Spinal cord (tissue), 10 donors: Measurements from ENCODE around the gene KCNA10. TPM values are rescaled to one million over a fixed set of nuclear protein-coding genes. Genes with fewer than 3 reads are reported as not detected.

Experiments
- DNase-seq, 6 donors: peaks; one replicate each; pipeline versions ENCODE4 v3.0.0 to v3.0.0-alpha.2; 2013 to 2015; ENCODE audit warnings: low spot score in 6 of 6, low read depth in 4 of 6
- H3K27ac ChIP-seq: one replicate; pipeline ENCODE4 v1.5.1; 2013; ENCODE audit warnings: low read depth, low read length, control low read depth
- H3K27me3 ChIP-seq: one replicate; pipeline ENCODE4 v1.6.1; 2013; ENCODE audit warnings: low read length; ENCODE audit not compliant: control insufficient read depth, insufficient read depth
- H3K36me3 ChIP-seq: one replicate; pipeline ENCODE4 v1.6.1; 2013; ENCODE audit warnings: low read length; ENCODE audit not compliant: control insufficient read depth, insufficient read depth
- H3K4me1 ChIP-seq: one replicate; pipeline ENCODE4 v1.6.1; 2013; ENCODE audit warnings: low read length; ENCODE audit not compliant: control insufficient read depth, insufficient read depth
- H3K4me3 ChIP-seq: one replicate; pipeline ENCODE4 v1.5.1; 2013; ENCODE audit warnings: low read depth, low read length, control low read depth
- H3K9me3 ChIP-seq: one replicate; pipeline ENCODE4 v1.6.1; 2013; ENCODE audit warnings: low read length; ENCODE audit not compliant: control insufficient read depth, insufficient read depth
- WGBS: methylation state at CpG from one replicate; pipeline ENCODE4 v1.1.5; 2013; ENCODE audit warnings: missing lambda C conversion rate; ENCODE audit not compliant: insufficient coverage; 5-methylcytosine and 5-hydroxymethylcytosine counted together
- polyA plus RNA-seq, 2 donors: library from polyadenylated mRNA; unstranded; fragments of 120-200 nt; gene quantifications; one replicate each; pipeline ENCODE4 v1.2.1, GENCODE V29; 2013; ENCODE audit not compliant: insufficient read length in 2 of 2
- total RNA-seq, 2 donors: library from RNA; depleted of rRNA in 1 of 2; stranded (reverse); fragments of 120-200 nt in 1 of 2; fragments of >200 nt in 1 of 2; gene quantifications; one replicate each; pipeline versions ENCODE4 v1.2.3 to v1.2.4, GENCODE V29; 2013 to 2014
- donor health status: healthy.

The KCNA10 gene
- total and polyA plus RNA-seq, 4 donors = not detected

- 59% methylated on average over 2 of the region's 7 CpGs for WGBS
- H3K27me3 ChIP-seq = no peaks in the 10 kb centered on the region
- H3K9me3 ChIP-seq = no peaks in the 10 kb centered on the region
- H3K4me3 ChIP-seq = no peak overlapping the region
- no peaks in the 10 kb centered on the region for H3K36me3 ChIP-seq
- no peak overlapping the region for H3K27ac ChIP-seq
- peak in 2 of 6 donors; percentile 25 to 60 for DNase-seq
- peaks cover 18% of the 10 kb centered on the region for H3K4me1 ChIP-seq
Observed at GRCh38 chr1:110540891-110541685, 22.1 kb upstream of the KCNA10 start.

GRCh38 chr1:110538921-110539320, 19.9 kb upstream of the KCNA10 start:
- Histone ChIP-seq H3K4me1 (peaks cover 18% of the 10 kb centered on the region), H3K36me3 (no peaks in the 10 kb centered on the region), H3K9me3 (no peaks in the 10 kb centered on the region), H3K4me3 (no peak overlapping the region), H3K27me3 (peaks cover 3% of the 10 kb centered on the region), H3K27ac (no peak overlapping the region)
- WGBS = 38% methylated on average over 7 of the region's 8 CpGs
- peak in 2 of 6 donors; percentile 61 to 81 for DNase-seq

GRCh38 chr1:110538075-110538474, 19.1 kb upstream of the KCNA10 start:
- Histone ChIP-seq H3K4me3 (no peak overlapping the region), H3K27ac (no peak overlapping the region), H3K9me3 (no peaks in the 10 kb centered on the region), H3K4me1 (peaks cover 18% of the 10 kb centered on the region), H3K27me3 (peaks cover 3% of the 10 kb centered on the region), H3K36me3 (no peaks in the 10 kb centered on the region)
- 19% methylated on average over 16 of the region's 16 CpGs for WGBS
- DNase-seq = peak in 4 of 6 donors; percentile 42 to 95 (median 72)

- no peaks in the 10 kb centered on the region for H3K9me3 ChIP-seq
- no peaks in the 10 kb centered on the region for H3K36me3 ChIP-seq
- H3K4me1 ChIP-seq = peaks cover 18% of the 10 kb centered on the region
- no peak overlapping the region for H3K4me3 ChIP-seq
- WGBS = 86% methylated on average over 1 of the region's 3 CpGs
- H3K27me3 ChIP-seq = peaks cover 3% of the 10 kb centered on the region
- DNase-seq = no peak
- H3K27ac ChIP-seq = no peak overlapping the region
Observed at GRCh38 chr1:110535985-110536384, 17.0 kb upstream of the KCNA10 start.

- Histone ChIP-seq H3K36me3 (no peaks in the 10 kb centered on the region), H3K4me3 (no peak overlapping the region), H3K4me1 (peaks cover 12% of the 10 kb centered on the region), H3K27ac (no peak overlapping the region), H3K27me3 (peaks cover 3% of the 10 kb centered on the region), H3K9me3 (no peaks in the 10 kb centered on the region)
- no peak for DNase-seq
- WGBS = 73% methylated on average over 3 of the region's 3 CpGs
Observed at GRCh38 chr1:110533230-110533629, 14.3 kb upstream of the KCNA10 start.

DNA sequence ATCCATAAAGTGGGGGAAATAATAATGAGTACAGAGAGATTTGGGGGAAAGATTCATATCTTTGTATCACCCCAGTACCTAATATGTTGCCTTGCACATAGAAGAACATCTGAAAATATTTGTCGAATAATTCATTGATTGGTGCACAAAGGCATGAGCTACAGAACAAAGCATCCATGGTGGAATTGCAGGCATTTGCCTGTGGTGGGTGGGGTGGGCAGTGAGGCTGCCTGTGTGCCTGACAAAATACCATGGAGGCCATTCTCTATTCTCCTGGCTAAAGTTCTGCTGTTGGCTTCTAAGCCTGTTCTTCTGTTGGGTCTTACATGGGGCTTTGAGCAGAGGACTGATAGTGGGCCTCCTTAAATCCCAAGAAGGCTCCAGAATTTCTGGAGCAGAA, 10.0 kb upstream of the KCNA10 start:
- DNase-seq = no peak
- H3K4me1 ChIP-seq = peaks cover 24% of the 10 kb centered on the region
- no peaks in the 10 kb centered on the region for H3K36me3 ChIP-seq
- no CpG with 5 or more reads among the region's 1 CpG for WGBS
- H3K4me3 ChIP-seq = no peak overlapping the region
- H3K27ac ChIP-seq = no peak overlapping the region
- no peaks in the 10 kb centered on the region for H3K9me3 ChIP-seq
- peaks cover 3% of the 10 kb centered on the region for H3K27me3 ChIP-seq

DNA sequence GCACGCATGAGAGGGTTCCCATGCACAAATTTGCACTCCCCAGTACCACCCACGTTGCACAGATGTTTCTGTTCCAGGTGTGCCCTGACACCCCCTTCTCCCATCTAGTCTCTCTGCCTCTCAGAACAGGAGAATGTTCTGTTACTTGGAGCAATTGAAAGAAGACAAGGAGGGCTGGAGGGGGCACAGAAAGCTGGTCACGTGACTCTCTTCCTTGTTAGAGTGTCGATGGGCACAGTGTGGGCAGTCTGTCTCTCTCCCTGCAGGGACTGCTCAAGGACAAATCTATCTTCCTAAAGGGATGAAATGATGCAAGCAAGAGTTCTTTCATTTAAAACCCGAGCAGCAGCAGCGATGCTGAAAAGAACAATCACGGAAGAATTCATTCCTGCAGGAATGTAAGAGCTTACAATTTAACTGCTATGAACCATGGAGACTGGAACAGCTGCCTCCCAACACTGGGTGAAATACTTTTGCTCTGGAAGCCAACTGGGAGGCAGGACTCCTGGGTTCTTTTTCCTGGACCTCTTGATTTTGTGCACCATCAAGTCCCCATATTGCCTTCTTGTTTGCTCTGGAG, 7.3 kb upstream of the KCNA10 start:
- peak in 2 of 6 donors; percentile 28 to 76 for DNase-seq
- no peak overlapping the region for H3K27ac ChIP-seq
- peaks cover 26% of the 10 kb centered on the region for H3K4me1 ChIP-seq
- WGBS = 40% methylated on average over 3 of the region's 7 CpGs
- H3K27me3 ChIP-seq = peaks cover 13% of the 10 kb centered on the region
- no peaks in the 10 kb centered on the region for H3K9me3 ChIP-seq
- no peaks in the 10 kb centered on the region for H3K36me3 ChIP-seq
- H3K4me3 ChIP-seq = no peak overlapping the region

DNA sequence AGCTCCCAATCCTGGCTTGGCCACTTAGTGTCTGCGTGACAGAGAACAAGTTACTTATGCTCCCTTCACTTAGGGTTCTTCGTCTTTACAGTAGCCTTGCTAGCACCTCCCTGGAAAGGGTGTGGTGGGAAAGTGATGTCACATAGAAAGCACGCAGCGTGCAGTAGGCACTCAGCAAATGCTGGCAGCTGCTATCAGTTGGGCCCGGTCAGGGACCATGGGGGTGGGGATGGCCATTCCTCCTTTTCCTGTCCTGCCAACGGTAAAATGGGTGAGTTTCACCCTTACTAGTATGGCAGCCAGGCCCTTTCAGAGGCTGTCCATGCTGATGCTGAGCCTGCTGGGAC, 6.2 kb upstream of the KCNA10 start:
- Histone ChIP-seq H3K4me1 (peaks cover 26% of the 10 kb centered on the region), H3K9me3 (no peaks in the 10 kb centered on the region), H3K36me3 (no peaks in the 10 kb centered on the region), H3K27me3 (peaks cover 14% of the 10 kb centered on the region), H3K27ac (no peak overlapping the region), H3K4me3 (no peak overlapping the region)
- no peak for DNase-seq
- 85% methylated on average over 4 of the region's 6 CpGs for WGBS

- Histone ChIP-seq H3K9me3 (no peaks in the 10 kb centered on the region), H3K4me1 (peaks cover 26% of the 10 kb centered on the region), H3K36me3 (no peaks in the 10 kb centered on the region), H3K27me3 (peaks cover 14% of the 10 kb centered on the region), H3K4me3 (no peak overlapping the region), H3K27ac (no peak overlapping the region)
- WGBS = 35% methylated on average over 17 of the region's 20 CpGs
- peak in 5 of 6 donors; percentile 52 to 92 (median 55) for DNase-seq
Observed at GRCh38 chr1:110524311-110525248, 5.6 kb upstream of the KCNA10 start.
